ENCODE results near the gene CEBPA. TPM values are rescaled to one million over a fixed set of nuclear protein-coding genes. Genes with fewer than 3 reads are reported as not detected.
"Not testable (repeated sequence)": the region's sequence is repeated elsewhere in the genome, so short reads cannot be mapped to it uniquely, and the experiment has no call there.

The CEBPA gene
- total and polyA plus RNA-seq, 9 donors: 0.92 to 6.1 (median 3.7) TPM

- intact Hi-C loops (cut with DNase I): loop anchor here in 1 of 4 donors (10.0 kb wide), 1 partner anchor 78 kb away; no protein-coding TSS in a partner anchor
- 23 to 27% (median 23%) methylated on average over 9 of the region's 9 CpGs for WGBS, 3 donors
- Histone ChIP-seq H3K4me1 (ENCODE audit: insufficient read depth) (no peaks in the 10 kb centered on the region), H3K4me3 (no peak overlapping the region), H3K36me3 (no peaks in the 10 kb centered on the region), H3K9me3 (no peaks in the 10 kb centered on the region), H3K27ac (no peak overlapping the region), H3K27me3 (no peaks in the 10 kb centered on the region)
- TF ChIP-seq EP300 (IDR thresholded peaks at IDR 0.05): no peak
- no peak for TF ChIP-seq POLR2A (IDR thresholded peaks at IDR 0.05)
- TF ChIP-seq CTCF (IDR thresholded peaks at IDR 0.05): no peak
- no peak for DNase-seq
These were observed 14.4 kb upstream of the CEBPA start for GRCh38 chr19:33316541-33317264.

- whole genome bisulfite sequencing, 3 donors: 80 to 83% (median 82%) methylated on average over 4 of the region's 4 CpGs
- intact Hi-C loops (cut with DNase I): loop anchor here in 1 of 4 donors (10.0 kb wide), 1 partner anchor 82 kb away; no protein-coding TSS in a partner anchor
These were observed 10.5 kb upstream of the CEBPA start for GRCh38 chr19:33312808-33313207.

GRCh38 chr19:33312065-33312464 lies 9.7 kb upstream of the CEBPA start:
- Histone ChIP-seq H3K27ac (no peak overlapping the region), H3K9me3 (no peaks in the 10 kb centered on the region), H3K4me3 (no peak overlapping the region), H3K4me1 (ENCODE audit: insufficient read depth) (no peaks in the 10 kb centered on the region), H3K36me3 (no peaks in the 10 kb centered on the region), H3K27me3 (no peaks in the 10 kb centered on the region)
- 91 to 93% (median 93%) methylated on average over 6 of the region's 6 CpGs for WGBS, 3 donors
- intact Hi-C loops (cut with DNase I): loop anchor here in 1 of 4 donors (10.0 kb wide), 1 partner anchor 83 kb away; no protein-coding TSS in a partner anchor
- DNase-seq: no peak
- TF ChIP-seq POLR2A (IDR thresholded peaks at IDR 0.05): no peak
- TF ChIP-seq EP300 (IDR thresholded peaks at IDR 0.05): no peak
- no peak for TF ChIP-seq CTCF (IDR thresholded peaks at IDR 0.05)

More at GRCh38 chr19:33312808-33313207, 10.5 kb upstream of the CEBPA start:
- not testable (repeated sequence) for H3K4me1 ChIP-seq (ENCODE audit: insufficient read depth); H3K36me3 ChIP-seq; H3K27ac ChIP-seq; H3K4me3 ChIP-seq; H3K9me3 ChIP-seq; DNase-seq; H3K27me3 ChIP-seq

GRCh38 chr19:33311326-33311682 lies 9.0 kb upstream of the CEBPA start:
- no peak for TF ChIP-seq POLR2A (IDR thresholded peaks at IDR 0.05)
- TF ChIP-seq CTCF (IDR thresholded peaks at IDR 0.05): no peak
- TF ChIP-seq EP300 (IDR thresholded peaks at IDR 0.05): no peak
- DNase-seq: no peak
- intact Hi-C loops (cut with DNase I): loop anchor here in 1 of 4 donors (10.0 kb wide), 1 partner anchor 83 kb away; no protein-coding TSS in a partner anchor
- H3K36me3 ChIP-seq: no peaks in the 10 kb centered on the region
- no peak overlapping the region for H3K27ac ChIP-seq
- H3K4me3 ChIP-seq: no peak overlapping the region
- no peaks in the 10 kb centered on the region for H3K4me1 ChIP-seq (ENCODE audit: insufficient read depth)
- WGBS, 3 donors: 84 to 88% (median 87%) methylated on average over 4 of the region's 4 CpGs
- H3K9me3 ChIP-seq: no peaks in the 10 kb centered on the region
- no peaks in the 10 kb centered on the region for H3K27me3 ChIP-seq

Data from ovary (tissue), 9 donors.